Measurements from ENCODE around the gene SERPINB10. TPM values are rescaled to one million over a fixed set of nuclear protein-coding genes. Genes with fewer than 3 reads are reported as not detected.
A peak's percentile ranks its signal among the peaks of the same experiment; 100 is the strongest.

Gene SERPINB10
- total and polyA plus RNA-seq, 2 of the 8 experiments (the other 6 are each of a cell fraction or from before 2014, with no cell fraction given), result not detected

- TF ChIP-seq MAFK (IDR thresholded peaks at IDR 0.05; ENCODE audit: low read depth, low read length) (no peak), CTCF (IDR thresholded peaks at IDR 0.05; ENCODE audit: control extremely low read depth in 1 of 3, insufficient read depth in 1 of 3, low read depth in 1 of 3, low read length in 3 of 3) (peak; percentile 77 to 82 (median 80)), ATF3 (IDR thresholded peaks at IDR 0.05; ENCODE audit: insufficient read depth, low read depth, low read length) (no peak), MAX (IDR thresholded peaks at IDR 0.05) (peak; percentile 60; the same call in 1 of the 2 replicates), SP1 (IDR thresholded peaks at IDR 0.05; ENCODE audit: low read depth, low read length) (no peak), CHD2 (IDR thresholded peaks at IDR 0.05; ENCODE audit: low read length) (no peak), SP4 (IDR thresholded peaks at IDR 0.05; ENCODE audit: low read length) (no peak), POLR2AphosphoS5 (IDR thresholded peaks at IDR 0.05; ENCODE audit: low read depth, low read length) (no peak), ASH2L (IDR thresholded peaks at IDR 0.05; ENCODE audit: low read length) (peak; percentile 76), TCF12 (IDR thresholded peaks at IDR 0.05; ENCODE audit: low read depth, low read length) (no peak; the same call in 1 of the 2 replicates), CREB1 (IDR thresholded peaks at IDR 0.05) (peak; percentile 76), KDM1A (IDR thresholded peaks at IDR 0.05; ENCODE audit: borderline replicate concordance, low read length) (peak; percentile 12; the same call in 1 of the 2 replicates), ZNF274 (IDR thresholded peaks at IDR 0.05; ENCODE audit: borderline replicate concordance, extremely low read depth, low read length) (no peak), SUZ12 (IDR thresholded peaks at IDR 0.05; ENCODE audit: low read length) (peak; percentile 20; the same call in 1 of the 2 replicates), NANOG (IDR thresholded peaks at IDR 0.05; ENCODE audit: insufficient read depth, low read depth, low read length, poor library complexity, severe bottlenecking) (no peak), EGR1 (IDR thresholded peaks at IDR 0.05; ENCODE audit: borderline replicate concordance, low read depth, low read length) (no peak), SRF (IDR thresholded peaks at IDR 0.05; ENCODE audit: low read depth, low read length) (no peak), CEBPB (IDR thresholded peaks at IDR 0.05; ENCODE audit: low read depth, low read length) (no peak), RBBP5 (IDR thresholded peaks at IDR 0.05; ENCODE audit: borderline replicate concordance, low read depth, low read length) (no peak; the same call in 1 of the 2 replicates), HDAC2 (IDR thresholded peaks at IDR 0.05; ENCODE audit: borderline replicate concordance in 1 of 2, low read depth in 2 of 2, low read length in 2 of 2) (peak in 1 of 2 experiments; percentile 65; a peak in 1 of 4 replicates), SIRT6 (IDR thresholded peaks at IDR 0.05; ENCODE audit: low read length) (no peak)
These were observed 28.6 kb downstream of the SERPINB10 start (continued) for GRCh38 chr18:63936156-63936931.

All from H1 (cell line).